K562 (cell line): ENCODE results near the gene PLCD1. TPM values are rescaled to one million over a fixed set of nuclear protein-coding genes. Genes with fewer than 3 reads are reported as not detected.

ENCODE experiments used
- AFF1 ChIP-seq, 2 experiments: fragments of 450-650 bp; IDR thresholded peaks; 2 replicates each; pipeline ENCODE4 v1.6.1; 2018; ENCODE audit warnings: mild to moderate bottlenecking in 2 of 2, low read depth in 1 of 2; ENCODE audit not compliant: partially characterized antibody in 2 of 2
- CEBPZ ChIP-seq: fragments of 150-350 bp; IDR thresholded peaks from 2 replicates; pipeline ENCODE4 v1.6.1; 2014; ENCODE audit warnings: low read depth, mild to moderate bottlenecking, low read length, borderline replicate concordance
- FOS ChIP-seq: IDR thresholded peaks from 3 replicates; pipeline ENCODE4 v1.6.1; 2011; ENCODE audit not compliant: insufficient read length; ENCODE audit errors: extremely low read depth
- HNRNPK ChIP-seq: fragments of 200-400 bp; formaldehyde crosslinking; IDR thresholded peaks from one replicate; pipeline ENCODE4 v1.6.1; 2018; ENCODE audit warnings: mild to moderate bottlenecking, low read depth, low read length; ENCODE audit not compliant: poor library complexity, severe bottlenecking
- KDM5B ChIP-seq: fragments of 200-600 bp; sonication (generic); IDR thresholded peaks from 2 replicates; pipeline ENCODE4 v1.6.1; 2012; ENCODE audit warnings: low read depth, mild to moderate bottlenecking, moderate library complexity, low read length, control low read depth, inconsistent platforms; ENCODE audit not compliant: insufficient replicate concordance
- MAX ChIP-seq: sonication (generic); formaldehyde crosslinking; IDR thresholded peaks from 2 replicates; pipeline ENCODE4 v1.9.0; 2022; ENCODE audit warnings: mild to moderate bottlenecking, missing genetic modification reagents
- PHF20 ChIP-seq: fragments of 450-650 bp; IDR thresholded peaks from 2 replicates; pipeline ENCODE4 v1.6.1; 2018; ENCODE audit not compliant: partially characterized antibody
- POLR2A ChIP-seq: fragments of 450-650 bp; conservative IDR thresholded peaks from 2 replicates; pipeline ENCODE4 v1.6.1; 2016
- PRPF4 ChIP-seq: fragments of 200-400 bp; formaldehyde crosslinking; IDR thresholded peaks from one replicate; pipeline ENCODE4 v1.6.1; 2017; ENCODE audit warnings: low read length, low read depth, mild to moderate bottlenecking; ENCODE audit not compliant: insufficient read depth, poor library complexity, severe bottlenecking
- SLC30A9 ChIP-seq: fragments of 250-450 bp; sonication (Bioruptor Pico); IDR thresholded peaks from 2 replicates; pipeline ENCODE4 v1.8.0; 2022; ENCODE audit warnings: mild to moderate bottlenecking, moderate library complexity
- ZNF354B ChIP-seq: fragments of 250-450 bp; sonication (Bioruptor Pico); IDR thresholded peaks from 2 replicates; pipeline ENCODE4 v1.4.0; 2020
- polyA plus RNA-seq, 8 experiments: library from polyadenylated mRNA; depleted of rRNA in 4 of 8; stranded (reverse) in 5 of 8; unstranded in 3 of 8; fragments of >200 nt; fragmentation: Nextera tagmentation in 2 of 8; fragmentation: Illumina TruSeq in 1 of 8; extraction: Ambion mirVana in 2 of 8; extraction: Trizol in 1 of 8; gene quantifications; 2 replicates each; pipeline versions ENCODE4 v1.2.1 to v1.2.3, GENCODE V29; 2011 to 2014; ENCODE audit warnings: inconsistent platforms in 1 of 8, missing spikeins in 1 of 8
- total RNA-seq, 7 experiments: library from RNA; depleted of rRNA in 6 of 7; stranded (reverse); fragments of >200 nt in 6 of 7; fragmentation: Illumina TruSeq in 2 of 7; extraction: Trizol in 2 of 7; gene quantifications; 2 replicates each; pipeline versions ENCODE4 v1.2.1 to v1.2.3, GENCODE V29; 2011 to 2021; ENCODE audit warnings: low replicate concordance in 1 of 7
- TF ChIP-seq, protein P1 (sequence below), 3 experiments: fragments of 200-800 bp in 1 of 3; fragments of 250-450 bp in 1 of 3; fragments of 450-650 bp in 1 of 3; sonication (Bioruptor Pico) in 1 of 3; sonication (Bioruptor generic) in 1 of 3; formaldehyde crosslinking in 1 of 3; IDR thresholded peaks; 2 replicates each; pipeline versions ENCODE4 v1.6.1 to v1.8.0; 2016 to 2022; ENCODE audit warnings: mild to moderate bottlenecking in 2 of 3, missing genetic modification characterization in 2 of 3, missing compliant biosample characterization in 1 of 3, moderate library complexity in 1 of 3
- TF ChIP-seq, protein P2 (sequence below): fragments of 250-450 bp; sonication (Bioruptor Pico); IDR thresholded peaks from 2 replicates; pipeline ENCODE4 v1.5.1; 2021; ENCODE audit warnings: mild to moderate bottlenecking

PLCD1 gene
- total and polyA plus RNA-seq, 9 of the 15 experiments (the other 6 are each of a cell fraction or from before 2014, with no cell fraction given) = 5.4 to 209 (median 116) TPM

DNA sequence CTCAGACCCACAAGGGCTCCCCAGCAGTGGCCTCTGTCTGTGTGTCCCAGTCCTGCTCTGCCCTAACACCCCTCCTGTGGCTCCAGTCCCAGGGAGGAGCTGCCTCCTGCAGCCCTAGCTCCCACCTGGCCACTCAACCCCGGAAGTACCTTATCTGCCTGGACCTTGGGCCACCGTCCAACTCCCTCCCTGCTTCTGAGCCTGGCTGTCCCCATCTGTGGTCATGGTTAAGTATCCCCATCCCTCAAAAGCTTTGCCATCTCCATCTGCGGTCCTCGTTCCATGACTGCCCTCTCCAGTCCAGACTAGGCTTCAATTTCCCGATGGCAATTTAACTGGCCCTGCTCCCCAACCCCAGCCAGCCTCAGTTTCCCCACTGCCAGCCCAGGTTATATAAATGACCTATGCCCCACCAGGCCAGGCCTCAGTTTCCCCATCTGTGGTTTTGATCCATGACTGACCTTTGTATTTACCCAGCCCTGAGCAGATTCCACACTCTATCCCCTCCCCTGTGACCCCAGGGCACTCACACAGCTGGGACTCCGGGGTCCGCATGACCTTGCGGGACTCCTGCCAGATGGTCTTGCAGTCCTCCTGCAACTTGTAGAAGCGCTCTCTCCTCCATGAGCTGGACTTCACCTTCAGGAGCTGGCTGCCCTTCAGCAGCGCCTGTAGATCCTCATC lies 9.6 kb downstream of the PLCD1 start (continued):
- TF ChIP-seq AFF1 (IDR thresholded peaks at IDR 0.05; ENCODE audit: low read depth in 1 of 2, partially characterized antibody in 2 of 2) = no peak
- no peak; the same call in 1 of the 2 replicates for TF ChIP-seq MAX (CRISPR knock-in tag)
- TF ChIP-seq KDM5B = no peak
- TF ChIP-seq POLR2A = no peak
- no peak for TF ChIP-seq PHF20
- no peak for TF ChIP-seq CEBPZ
- TF ChIP-seq, protein P1, sequence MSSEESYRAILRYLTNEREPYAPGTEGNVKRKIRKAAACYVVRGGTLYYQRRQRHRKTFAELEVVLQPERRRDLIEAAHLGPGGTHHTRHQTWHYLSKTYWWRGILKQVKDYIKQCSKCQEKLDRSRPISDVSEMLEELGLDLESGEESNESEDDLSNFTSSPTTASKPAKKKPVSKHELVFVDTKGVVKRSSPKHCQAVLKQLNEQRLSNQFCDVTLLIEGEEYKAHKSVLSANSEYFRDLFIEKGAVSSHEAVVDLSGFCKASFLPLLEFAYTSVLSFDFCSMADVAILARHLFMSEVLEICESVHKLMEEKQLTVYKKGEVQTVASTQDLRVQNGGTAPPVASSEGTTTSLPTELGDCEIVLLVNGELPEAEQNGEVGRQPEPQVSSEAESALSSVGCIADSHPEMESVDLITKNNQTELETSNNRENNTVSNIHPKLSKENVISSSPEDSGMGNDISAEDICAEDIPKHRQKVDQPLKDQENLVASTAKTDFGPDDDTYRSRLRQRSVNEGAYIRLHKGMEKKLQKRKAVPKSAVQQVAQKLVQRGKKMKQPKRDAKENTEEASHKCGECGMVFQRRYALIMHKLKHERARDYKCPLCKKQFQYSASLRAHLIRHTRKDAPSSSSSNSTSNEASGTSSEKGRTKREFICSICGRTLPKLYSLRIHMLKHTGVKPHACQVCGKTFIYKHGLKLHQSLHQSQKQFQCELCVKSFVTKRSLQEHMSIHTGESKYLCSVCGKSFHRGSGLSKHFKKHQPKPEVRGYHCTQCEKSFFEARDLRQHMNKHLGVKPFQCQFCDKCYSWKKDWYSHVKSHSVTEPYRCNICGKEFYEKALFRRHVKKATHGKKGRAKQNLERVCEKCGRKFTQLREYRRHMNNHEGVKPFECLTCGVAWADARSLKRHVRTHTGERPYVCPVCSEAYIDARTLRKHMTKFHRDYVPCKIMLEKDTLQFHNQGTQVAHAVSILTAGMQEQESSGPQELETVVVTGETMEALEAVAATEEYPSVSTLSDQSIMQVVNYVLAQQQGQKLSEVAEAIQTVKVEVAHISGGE (CRISPR knock-in tag; IDR thresholded peaks at IDR 0.05) = no peak
- no peak for TF ChIP-seq HNRNPK
- TF ChIP-seq ZNF354B (CRISPR knock-in tag) = no peak
- TF ChIP-seq PRPF4 = no peak
- no peak for TF ChIP-seq FOS
- no peak for TF ChIP-seq SLC30A9 (CRISPR knock-in tag)
- TF ChIP-seq, protein P2, sequence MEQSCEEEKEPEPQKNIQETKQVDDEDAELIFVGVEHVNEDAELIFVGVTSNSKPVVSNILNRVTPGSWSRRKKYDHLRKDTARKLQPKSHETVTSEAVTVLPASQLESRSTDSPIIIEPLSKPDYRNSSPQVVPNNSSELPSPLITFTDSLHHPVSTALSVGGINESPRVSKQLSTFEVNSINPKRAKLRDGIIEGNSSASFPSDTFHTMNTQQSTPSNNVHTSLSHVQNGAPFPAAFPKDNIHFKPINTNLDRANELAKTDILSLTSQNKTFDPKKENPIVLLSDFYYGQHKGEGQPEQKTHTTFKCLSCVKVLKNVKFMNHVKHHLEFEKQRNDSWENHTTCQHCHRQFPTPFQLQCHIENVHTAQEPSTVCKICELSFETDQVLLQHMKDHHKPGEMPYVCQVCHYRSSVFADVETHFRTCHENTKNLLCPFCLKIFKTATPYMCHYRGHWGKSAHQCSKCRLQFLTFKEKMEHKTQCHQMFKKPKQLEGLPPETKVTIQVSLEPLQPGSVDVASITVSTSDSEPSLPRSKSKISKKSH (CRISPR knock-in tag) = no peak
